Ramos (cell line): ENCODE data around the gene CHPF.

Experiments
- in situ Hi-C: fragments of 300-500 bp; cut with MboI; formaldehyde crosslinking; loops from one replicate; pipeline ENCODE4 v1.14.3; 2022; ENCODE audit warnings: low sequenced_read_pairs; ENCODE audit not compliant: unreplicated experiment

The CHPF gene

GRCh38 chr2:219553463-219553963 is 9.9 kb upstream of the CHPF start:
- in situ Hi-C loops: no loop called here

GRCh38 chr2:219553168-219553417 is 9.5 kb upstream of the CHPF start:
- in situ Hi-C loops: no loop called here

GRCh38 chr2:219552382-219553167 is 9.0 kb upstream of the CHPF start:
- in situ Hi-C loops: no loop called here

- in situ Hi-C loops: no loop called here
Observed at GRCh38 chr2:219551441-219552381, 8.1 kb upstream of the CHPF start.

- in situ Hi-C loops: no loop called here
Observed at GRCh38 chr2:219549619-219550018, 6.0 kb upstream of the CHPF start.

GRCh38 chr2:219548990-219549389 is 5.4 kb upstream of the CHPF start:
- in situ Hi-C loops: no loop called here

GRCh38 chr2:219547621-219548020 is 4.0 kb upstream of the CHPF start:
- in situ Hi-C loops: no loop called here

GRCh38 chr2:219545943-219546352 is 2.3 kb upstream of the CHPF start:
- in situ Hi-C loops: no loop called here

GRCh38 chr2:219545295-219545942 is 1.8 kb upstream of the CHPF start:
- in situ Hi-C loops: no loop called here

GRCh38 chr2:219544567-219544966 is 958 bp upstream of the CHPF start:
- in situ Hi-C loops: no loop called here

GRCh38 chr2:219542931-219543595 is 546 bp downstream of the CHPF start:
- in situ Hi-C loops: no loop called here

GRCh38 chr2:219541611-219542180 is 1.9 kb downstream of the CHPF start:
- in situ Hi-C loops: no loop called here

GRCh38 chr2:219540784-219541504 is 2.7 kb downstream of the CHPF start:
- in situ Hi-C loops: no loop called here

- in situ Hi-C loops: loop anchor here (10.0 kb wide), 1 partner anchor 135 kb away; no protein-coding TSS in a partner anchor
Observed at GRCh38 chr2:219539926-219540678, 3.5 kb downstream of the CHPF start.

- in situ Hi-C loops: loop anchor here (10.0 kb wide), 1 partner anchor 134 kb away; no protein-coding TSS in a partner anchor
Observed at GRCh38 chr2:219538956-219539788, 4.4 kb downstream of the CHPF start.

GRCh38 chr2:219538504-219538951 is 5.1 kb downstream of the CHPF start:
- in situ Hi-C loops: loop anchor here (10.0 kb wide), 1 partner anchor 134 kb away; no protein-coding TSS in a partner anchor
